Measurements from ENCODE around the gene COL6A3.

DNA sequence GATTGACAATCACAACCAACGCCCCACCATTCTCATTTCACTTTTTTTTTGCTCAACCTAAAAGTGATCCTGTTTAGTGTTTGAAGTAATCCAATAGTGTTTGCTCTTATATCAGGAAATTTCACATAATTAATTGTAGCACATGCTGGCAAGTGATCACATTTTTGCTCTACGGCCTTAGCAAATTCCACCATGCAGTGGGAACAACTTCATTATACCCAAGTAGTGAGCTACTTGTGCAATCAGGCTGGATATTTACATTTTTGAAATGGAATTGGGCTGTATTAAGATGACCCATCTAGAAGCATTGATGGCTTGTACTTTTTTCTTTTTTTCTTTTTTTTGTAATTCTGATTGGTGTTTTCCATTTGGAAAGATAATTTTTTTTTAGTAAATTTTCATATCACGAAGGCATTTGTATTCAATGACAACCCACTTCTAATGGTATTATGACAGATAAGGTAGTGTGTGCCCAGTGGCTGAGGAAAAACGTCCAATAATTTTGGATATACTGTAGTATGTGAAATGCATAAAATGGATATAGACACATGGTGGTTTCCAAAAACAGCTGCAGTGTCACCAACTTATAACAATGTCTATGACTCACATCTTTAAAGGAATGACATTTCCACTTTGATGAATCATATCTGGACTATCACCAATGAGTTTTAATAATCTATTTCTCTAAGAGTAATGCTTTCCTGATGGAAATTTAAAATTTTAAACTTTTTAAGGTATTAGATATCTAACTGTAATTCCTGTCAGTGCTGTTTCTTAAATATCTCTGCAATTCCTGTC lies 130.6 kb downstream of the COL6A3 start:
- TF ChIP-seq CTCF (IDR thresholded peaks at IDR 0.05) (no peak), POLR2A (IDR thresholded peaks at IDR 0.05) (no peak)
